NCI-H2196 (cell line): ENCODE data around the gene ZDHHC4.

Source experiments
- DNase-seq: peaks from one replicate; lab custom pipeline; 2025; ENCODE audit not compliant: unreplicated experiment; lab: John Stamatoyannopoulos, UW

The ZDHHC4 gene

DNA sequence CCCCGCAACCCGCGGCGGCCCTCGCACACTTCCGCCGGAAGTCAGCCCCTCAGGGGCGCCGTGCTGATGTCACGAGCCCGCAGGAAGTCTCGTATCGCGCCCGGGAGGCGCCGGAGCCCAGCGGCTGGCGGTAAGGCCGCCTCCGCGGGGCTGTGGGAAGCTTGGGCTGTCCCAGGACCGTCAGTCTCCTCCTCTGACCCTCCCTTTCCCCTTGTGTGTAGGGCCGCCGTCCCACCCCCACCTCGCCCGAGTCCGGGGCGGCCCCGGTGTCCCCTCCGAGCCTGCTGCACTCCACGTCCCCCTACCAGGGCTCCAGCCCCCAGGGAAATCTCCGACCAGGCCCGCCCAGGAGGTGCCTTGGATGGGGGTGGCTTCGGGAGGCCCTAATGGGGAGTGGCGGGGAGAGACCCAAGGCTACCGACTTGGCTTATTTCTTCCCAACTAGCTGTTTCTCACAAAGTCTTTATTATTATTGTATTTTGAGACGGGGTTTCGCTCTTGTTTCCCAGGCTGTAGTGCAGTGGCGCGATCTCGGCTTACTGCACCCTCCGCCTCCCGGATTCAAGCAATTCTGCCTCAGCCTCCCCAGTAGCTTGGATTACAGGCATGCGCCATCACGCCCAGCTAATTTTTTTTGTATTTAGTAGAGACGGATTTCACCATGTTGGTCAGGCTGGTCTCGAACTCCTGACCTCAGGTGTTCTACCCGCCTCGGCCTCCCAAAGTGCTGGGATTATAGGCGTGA, at the start of gene ZDHHC4:
ZDHHC4 (plus strand) TSS at position 86 of the 745 bp plus-strand sequence. CDS start 3,108 bp downstream, outside the sequence.
- DNase-seq, result peak; percentile 91

DNA sequence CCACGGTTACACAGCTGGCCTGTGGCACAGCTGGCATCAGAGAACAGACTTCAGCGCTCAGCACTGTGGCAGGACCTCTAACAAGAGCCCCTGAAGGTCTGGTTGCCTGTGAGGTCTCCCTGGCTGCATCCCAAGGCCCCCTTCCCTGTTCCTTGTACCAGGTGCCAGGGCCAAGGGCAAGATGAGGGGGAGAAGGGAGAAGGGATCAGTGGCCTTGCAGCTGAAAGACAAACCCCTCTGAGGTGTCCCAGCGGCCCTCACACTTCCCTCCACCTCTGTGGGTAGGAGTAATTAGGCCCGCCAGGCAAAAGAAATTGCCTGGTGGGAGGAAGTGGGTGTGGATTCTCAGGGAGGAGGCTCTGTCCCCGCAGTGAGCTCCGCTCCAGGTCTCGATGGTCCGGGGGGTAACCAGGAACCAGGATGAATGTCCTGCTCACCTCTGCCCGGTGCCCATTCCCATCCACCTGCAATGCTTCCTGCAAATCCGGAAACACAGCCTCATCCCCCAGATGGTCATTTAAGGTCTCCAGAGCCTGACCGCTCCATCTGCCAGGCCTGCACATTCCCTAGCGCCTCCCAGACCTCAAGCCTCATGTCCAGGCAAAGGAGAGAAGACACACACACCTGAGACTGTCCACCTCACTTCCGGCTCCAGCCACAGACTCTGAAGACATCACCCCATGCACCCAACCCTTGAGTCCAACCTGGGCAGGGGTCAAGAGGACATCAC, 48.7 kb upstream of the ZDHHC4 start:
- no peak for DNase-seq

DNA sequence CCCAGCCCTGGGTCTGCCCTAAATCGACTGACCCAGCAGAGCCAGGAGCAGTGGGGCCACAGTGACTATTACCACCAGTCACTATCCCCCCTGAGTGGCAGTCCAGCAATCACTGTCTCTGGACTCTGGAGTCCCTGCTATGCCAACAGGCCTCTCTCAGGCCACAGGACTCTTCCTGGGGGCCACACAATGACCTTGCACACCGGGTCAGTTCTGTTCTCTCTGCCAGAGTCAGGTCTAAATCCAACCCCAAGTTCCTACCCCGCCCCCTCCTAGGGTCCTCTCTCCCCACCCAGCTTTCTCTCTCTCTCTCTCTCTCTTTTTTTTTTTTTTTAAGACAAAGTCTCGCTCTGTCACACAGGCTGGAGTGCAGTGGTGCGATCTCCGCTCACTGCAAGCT, 47.6 kb upstream of the ZDHHC4 start:
- DNase-seq, result no peak

DNA sequence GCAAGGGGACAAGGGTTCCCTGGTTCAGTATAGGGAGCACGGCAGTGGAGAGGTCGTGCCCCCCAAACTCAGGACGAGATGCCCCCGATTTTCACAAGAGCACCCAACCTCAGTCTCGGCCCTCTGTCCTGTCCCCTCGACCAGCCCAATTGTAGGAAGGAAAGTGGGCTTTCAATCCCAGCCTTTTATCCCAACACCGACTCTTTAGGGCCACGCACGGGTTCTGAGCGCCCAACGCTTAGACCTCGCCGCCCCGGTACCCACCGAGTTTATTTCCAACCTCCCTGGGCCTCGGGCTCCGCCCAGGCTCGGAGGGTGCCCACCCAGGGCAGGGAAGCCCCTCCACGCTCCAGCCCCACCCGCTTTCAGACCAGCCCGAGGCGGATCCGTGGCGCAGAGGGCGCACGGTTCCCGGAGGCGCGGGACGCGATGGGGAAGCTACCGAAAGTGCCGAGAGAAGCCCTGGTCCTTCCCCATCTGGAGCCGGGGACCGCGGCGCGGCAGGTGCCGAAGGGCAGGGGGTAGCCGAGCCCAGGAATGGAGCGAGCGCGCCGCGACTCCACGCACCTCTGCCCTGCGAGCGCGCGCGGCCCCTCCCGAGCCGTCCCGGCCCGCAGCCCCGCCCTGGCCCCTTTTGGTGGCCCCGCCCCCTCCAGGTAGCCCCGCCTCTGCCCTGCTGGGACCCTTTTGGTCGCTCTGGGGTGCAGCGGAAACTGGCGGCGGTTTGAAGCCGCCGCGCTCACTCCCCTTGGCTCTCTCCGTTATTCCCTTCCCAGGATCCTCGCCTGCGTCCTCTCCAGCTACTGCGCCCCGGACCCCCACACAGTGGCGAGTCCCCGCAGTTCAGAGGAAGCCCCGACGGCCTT, 46.4 kb upstream of the ZDHHC4 start:
- no peak for DNase-seq

DNA sequence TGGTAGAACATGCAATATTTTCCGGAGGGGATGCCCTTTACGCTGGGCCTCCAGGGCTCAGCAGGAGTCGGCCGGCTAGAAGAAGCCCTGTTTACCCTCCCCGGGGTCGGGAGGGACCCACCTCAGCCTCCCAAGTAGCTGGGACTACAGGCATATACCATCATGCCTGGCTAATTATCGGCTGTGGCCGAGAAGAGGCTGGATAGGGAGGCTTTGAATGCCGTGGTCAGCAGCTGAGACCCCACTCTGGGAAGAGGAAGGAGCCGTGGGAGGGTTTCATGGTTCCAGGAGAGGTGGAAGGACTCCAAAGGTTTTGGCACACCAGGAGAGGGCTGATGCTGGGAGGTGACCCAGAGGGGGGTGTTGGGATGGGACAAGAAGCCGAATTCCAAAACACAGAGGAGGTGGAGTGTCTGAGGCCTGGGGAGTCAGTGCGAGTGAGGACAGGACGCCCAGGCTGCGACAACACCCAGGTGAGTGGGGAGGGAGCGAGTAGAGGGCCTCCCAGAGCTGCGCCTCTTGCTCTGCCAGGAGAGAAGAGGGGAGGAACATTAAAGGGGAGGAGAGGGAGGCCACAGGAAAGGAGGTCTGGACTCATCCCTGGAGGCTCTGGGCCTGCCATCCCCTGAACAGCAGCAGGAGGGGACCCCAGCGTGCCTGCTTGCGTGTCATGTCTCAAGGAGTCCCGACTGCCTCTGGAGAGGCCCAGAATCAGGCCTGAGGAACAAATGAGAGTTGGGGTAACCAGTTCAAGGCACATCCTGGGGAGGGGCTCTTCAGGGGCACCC, 45.6 kb upstream of the ZDHHC4 start:
- no peak for DNase-seq

DNA sequence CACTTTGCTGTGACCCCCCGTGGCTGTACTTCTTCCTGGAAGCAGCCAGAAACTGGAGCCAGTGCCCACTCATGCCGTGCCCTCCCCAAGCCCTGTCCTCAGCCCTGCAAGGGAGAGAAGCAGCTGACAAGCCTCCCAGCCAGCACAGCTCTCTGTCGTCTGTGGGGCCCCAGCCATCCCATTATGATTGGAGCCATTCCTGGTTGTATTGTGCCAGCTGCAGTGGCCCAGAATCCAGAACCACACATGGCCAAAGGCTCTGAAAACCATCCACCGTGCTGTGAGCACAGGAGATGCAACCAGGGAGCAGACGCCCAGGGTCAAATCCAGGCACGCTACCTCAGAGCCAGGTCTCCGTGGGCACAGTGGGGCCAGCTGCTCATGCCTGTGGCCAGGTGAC, 44.7 kb upstream of the ZDHHC4 start:
- DNase-seq, result no peak

DNA sequence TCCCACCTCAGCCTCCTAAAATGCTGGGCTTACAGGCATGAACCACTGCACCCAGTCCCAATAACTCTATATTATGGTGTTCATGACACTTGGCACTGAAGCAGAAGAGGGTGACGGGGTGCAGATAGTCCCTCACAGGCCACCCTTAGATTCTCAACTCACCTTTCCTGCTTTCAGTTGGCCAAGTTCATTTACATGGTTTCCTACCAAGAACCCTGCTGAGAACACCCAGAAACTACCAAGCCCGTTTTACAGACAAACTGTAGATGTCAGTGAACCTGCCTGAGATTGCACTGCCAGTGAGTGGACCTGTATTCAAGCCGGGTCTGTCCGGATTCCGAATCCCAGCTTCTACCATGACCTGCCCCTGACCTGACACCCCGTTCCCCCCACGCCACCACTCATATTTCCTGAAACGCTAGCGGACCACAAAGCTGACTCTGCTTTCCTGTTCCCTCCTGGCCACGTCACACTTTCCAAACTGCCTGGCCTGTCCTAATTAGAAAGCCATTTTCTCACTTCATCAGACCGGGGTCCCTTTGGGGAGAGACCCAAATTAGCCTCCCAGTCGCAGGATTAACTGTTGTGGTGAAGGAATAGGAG, 43.3 kb upstream of the ZDHHC4 start:
- DNase-seq, result no peak

DNA sequence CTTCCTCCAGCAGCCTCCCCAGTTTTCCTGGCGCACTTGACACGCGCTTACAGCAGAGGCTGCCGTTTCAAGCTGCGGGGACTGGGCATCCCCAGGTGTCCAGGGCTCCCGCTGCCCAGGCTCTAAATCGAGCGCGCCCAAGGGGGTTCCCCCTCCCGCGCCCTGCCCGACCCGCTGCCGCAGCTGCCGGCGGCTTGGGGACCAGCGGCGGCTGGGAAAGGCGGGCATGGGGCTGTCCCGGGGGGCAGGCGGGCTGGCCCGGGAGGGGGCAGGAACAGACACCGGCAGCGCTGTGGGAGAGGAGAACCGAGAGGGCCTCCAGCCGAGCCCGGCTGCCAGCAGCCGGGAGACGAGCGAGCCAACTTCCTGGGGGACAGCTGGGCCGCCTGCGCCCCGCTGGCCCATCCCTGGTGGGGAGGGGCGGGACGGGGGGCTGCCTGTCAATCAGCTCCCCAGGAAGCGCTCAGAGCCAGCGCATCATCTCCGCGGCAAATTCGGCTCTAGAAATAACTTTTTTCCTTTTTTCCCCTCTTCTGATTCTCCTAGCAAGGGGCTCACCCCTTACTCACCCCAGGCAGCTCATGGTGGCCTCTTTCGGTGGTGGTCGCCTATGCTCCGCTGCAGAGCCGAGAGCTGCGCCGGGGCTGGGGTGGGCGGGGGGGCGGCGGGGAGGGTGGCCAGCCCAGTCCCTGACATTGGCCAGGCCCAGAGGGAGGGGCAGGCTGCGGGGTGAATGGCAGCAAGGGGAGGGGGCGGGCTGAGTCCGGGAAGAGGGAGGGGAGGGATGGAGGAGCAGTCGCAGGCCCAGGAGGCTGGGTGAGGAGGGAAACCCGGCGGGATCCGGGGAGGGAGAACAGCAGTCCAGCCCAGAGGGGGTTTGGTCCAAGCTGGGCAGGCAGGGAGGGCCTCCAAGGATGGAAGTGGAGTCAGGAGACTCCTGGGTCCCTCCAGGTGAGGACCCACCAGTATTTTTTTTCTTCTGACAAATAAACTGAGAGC, 40.7 kb upstream of the ZDHHC4 start:
- no peak for DNase-seq

DNA sequence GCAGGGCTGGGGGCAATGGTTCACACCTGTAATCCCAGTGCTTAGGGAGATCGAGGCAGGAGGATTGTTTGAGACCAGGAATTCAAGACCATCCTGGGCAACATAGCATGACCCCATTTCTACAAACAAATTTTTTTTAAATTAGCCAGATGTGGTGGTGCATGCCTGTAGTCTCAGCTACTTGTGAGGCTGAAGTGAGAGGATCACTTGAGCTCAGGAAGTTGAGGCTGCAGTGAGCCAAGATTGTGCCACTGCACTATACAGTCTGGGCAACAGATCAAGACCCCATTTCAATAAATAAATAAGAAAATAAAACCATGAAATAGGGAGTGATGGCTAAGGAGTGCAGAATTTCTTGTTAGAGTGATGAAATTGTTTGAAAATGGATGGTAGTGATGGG, 34.9 kb upstream of the ZDHHC4 start:
- DNase-seq, result no peak

DNA sequence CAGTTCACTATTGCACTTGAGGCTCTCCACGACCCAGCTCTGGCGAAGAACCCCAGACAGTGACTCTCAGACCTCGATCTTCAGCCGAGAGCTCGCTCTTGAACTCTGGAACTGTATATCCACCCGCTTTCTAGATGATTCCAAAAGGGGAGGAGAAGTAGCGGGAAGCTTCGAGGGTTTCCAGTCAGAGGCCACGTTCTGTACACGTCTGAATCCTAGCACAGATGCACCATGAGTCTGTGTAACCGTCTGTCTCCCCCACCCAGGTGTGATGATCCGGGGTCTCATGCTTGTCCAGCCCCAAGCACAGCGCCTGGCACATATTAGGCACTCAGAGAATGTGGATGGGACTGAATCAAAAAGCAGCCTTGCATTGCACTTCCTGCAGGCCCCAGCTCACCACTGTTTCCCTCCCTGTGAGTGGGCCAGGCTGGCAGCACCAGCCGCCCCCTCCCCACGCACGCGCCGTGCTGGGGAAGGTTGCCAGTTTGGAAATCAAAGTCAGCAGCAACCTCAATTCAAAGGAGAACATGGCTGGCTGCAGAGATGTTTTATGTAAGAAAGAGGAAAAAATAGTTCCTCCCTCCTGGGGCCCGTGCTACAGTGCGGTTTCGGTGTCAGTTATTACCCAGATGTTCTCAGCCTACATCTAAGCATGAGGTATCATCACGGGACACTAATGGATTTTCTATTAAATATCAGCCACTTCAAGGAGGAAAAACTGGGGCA, 31.7 kb upstream of the ZDHHC4 start:
- DNase-seq, result no peak

DNA sequence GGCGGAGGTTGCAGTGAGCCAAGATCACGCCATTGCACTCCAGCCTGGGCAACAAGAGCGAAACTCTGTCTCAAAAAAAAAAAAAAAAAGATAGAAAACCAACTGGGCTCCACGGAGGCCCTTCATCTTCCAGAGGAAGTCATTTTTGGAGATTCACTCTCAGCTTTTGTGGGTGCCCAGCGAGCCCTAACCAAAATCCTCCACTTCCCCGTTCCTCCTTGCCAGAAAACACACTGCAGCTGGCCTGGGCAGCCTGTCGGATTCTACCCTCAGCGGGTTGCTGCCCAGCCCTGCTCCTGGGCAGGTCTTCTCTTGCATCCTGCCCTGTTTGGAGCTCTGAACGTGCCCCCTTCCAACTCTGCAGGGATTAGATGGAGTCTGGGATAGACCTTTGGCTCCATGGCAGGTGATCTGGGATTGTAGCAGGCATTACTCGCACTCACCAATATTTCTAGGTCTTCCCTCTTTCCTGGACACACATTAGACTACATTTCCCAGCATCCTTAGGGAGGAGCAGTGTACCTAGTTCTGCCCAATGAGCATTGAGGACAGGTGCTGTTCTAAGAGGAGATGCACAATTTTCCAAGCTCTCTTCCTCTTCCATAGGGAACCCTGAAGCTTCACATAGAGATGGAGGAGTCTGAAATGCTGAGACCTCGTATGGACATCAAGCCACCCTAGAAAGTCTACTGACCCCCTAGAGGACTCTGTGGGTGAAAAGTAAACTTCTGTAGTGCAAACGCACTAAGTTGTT, 30.6 kb upstream of the ZDHHC4 start:
- DNase-seq, result peak; percentile 20

DNA sequence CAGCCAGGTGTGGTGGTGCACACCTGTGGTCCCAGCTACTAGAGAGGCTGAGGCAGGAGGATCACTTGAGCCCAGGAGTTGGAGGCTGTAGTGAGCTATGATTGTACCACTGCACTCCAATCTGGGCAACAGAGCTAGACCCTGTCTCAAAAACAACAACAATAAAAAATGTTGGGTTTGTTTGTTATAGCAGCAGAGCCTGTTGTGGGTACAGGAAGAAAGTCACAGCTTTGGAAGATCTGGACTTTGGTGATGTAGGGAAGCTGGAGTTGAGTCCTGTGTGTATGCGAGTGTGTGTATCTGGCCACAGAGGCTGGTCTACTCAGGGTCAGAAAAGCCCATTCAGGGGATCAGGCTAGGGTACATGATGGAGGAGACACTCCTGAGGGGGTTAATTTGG, 29.9 kb upstream of the ZDHHC4 start:
- DNase-seq, result no peak

DNA sequence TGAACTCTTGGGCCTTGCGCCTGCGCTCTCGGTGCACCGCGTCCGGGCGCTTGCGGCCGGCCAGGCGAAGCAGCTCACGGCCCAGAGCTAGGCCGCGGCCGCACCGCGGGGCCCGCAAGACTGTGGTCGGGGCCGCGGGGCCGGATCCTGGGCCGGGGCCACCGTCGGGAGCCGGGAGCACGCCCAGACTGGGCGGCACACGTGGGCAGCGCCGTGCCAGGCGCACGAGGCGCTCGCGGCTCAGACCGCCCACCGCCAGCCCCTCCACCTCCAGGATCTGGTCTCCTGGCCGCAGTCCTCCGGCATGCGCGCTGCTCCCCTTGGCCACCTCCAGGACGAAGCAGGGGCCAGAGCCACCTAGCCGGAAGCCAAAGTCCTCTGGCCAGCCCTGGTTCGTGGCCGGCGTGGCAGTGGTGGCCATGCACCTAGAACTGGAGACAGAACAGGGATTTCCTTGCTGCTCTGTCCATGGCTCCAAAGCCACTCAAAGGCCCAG, 26.2 kb upstream of the ZDHHC4 start, which contains the start of gene GRID2IP:
GRID2IP (minus strand) TSS at position 446 of the 496 bp plus-strand sequence; CDS start at position 421, 25 bp downstream.
- DNase-seq, result no peak

DNA sequence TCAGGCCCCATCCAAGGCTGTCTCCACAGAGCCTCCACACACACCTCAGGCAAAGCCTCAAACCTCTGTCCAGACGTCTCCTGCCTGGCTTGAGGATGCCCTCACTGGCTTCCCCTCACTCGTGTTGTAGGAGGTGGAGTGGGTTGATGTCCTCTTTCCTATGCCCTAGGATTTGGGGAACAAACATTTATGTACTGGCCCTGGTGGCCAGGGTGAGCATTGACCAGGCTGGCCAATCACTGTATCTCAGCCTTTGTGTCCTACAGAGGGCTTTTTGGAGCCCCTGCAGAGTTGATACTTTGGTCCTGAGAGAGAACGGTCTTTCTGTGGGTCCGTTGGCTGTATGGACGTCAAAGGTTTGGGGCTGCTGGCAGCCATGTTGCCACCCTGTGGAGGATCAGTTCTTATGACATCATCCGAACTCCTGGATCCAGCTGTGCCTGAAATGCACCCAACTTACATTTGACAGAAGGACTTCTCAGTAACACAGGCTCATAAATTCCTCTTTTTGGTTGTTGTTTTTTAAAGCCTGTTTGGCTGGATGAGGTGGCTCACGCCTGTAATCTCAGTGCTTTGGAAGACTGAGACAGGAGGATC, 23.7 kb upstream of the ZDHHC4 start:
- DNase-seq, result no peak

DNA sequence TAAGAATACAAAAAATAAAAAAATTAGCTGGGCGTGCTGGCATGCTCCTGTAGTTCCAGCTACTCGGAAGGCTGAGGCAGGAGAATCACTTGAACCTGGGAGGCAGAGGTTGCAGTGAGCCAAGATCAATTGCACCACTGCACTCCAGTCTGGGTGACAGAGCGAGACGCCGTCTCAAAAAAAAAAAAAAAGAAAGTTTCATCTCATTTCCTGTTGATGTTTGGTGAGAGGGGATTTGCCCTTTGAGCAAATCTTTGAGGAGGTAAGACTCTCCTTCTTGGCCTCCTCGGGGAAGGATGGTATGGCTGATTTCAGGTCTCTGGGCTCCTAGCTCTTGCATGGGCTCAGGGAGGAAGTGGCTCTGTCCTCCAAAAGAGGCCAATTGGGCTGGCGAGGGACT, 22.4 kb upstream of the ZDHHC4 start:
- no peak for DNase-seq

DNA sequence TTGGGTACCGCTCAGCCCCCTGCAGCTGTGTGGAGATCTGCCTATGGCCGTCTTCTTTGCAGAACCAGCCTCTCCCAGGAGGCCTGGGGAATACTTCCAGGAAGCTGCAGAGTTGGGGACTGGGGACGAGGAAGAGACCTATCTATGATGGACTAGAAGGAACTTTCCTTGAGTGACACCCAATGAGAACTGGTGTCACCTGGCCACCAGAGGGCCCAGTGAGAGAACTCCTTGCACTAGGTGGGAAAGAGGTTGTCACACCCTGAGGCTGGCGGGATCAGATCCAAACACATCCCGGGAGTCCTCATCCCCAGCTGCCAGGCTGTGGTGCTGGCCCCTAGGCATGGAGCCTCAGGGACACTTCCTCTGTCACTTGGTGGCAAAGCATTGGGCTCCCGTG, 21.1 kb upstream of the ZDHHC4 start:
- DNase-seq, result no peak

DNA sequence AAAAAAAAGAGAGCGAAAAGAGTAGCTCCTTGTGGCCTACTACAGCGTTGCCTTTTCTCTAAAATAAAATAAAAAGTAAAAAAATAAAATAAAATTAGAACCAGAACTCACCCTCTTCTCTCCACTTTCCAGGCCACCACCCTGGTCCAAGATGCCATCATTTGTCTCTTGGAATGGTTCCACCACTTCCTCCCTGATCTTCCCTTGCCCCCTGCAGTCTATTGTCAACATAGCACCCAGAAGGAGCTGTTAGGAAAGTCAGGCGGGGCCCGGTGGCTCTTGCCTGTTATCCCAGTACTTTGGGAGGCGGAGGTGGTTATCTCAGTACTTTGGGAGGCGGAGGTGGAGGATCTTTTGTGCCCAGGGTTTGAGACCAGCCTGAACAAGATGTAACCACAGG, 18.4 kb upstream of the ZDHHC4 start:
- DNase-seq, result peak; percentile 52
